CD4-positive, alpha-beta T cell treated with Interleukin-2 at 100 ng/mL for 4 hours (primary cell): Measurements from ENCODE around the gene NTM.
"Not testable (repeated sequence)": the region's sequence is repeated elsewhere in the genome, so short reads cannot be mapped to it uniquely, and the experiment has no call there.

ENCODE experiments used
- DNase-seq: peaks from one replicate; pipeline ENCODE4 v3.0.0-alpha.2; 2020; ENCODE audit warnings: low spot score

The NTM gene

GRCh38 chr11:132314911-132315455, 944.6 kb downstream of the NTM start:
- DNase-seq: no peak

- DNase-seq: no peak
Measured at GRCh38 chr11:132315696-132316095, 945.3 kb downstream of the NTM start.

GRCh38 chr11:132318421-132319157, 948.2 kb downstream of the NTM start:
- no peak for DNase-seq

- not testable (repeated sequence) for DNase-seq
Measured at GRCh38 chr11:132319419-132319818, 949.0 kb downstream of the NTM start.

- no peak for DNase-seq
Measured at GRCh38 chr11:132330515-132330914, 960.1 kb downstream of the NTM start.

GRCh38 chr11:132332521-132332920, 962.1 kb downstream of the NTM start:
- DNase-seq: no peak

- no peak for DNase-seq
Measured at GRCh38 chr11:132334769-132335280, 964.4 kb downstream of the NTM start.

- no peak for DNase-seq
Measured at GRCh38 chr11:132335311-132335710, 964.9 kb downstream of the NTM start.

GRCh38 chr11:132336781-132337535, 966.5 kb downstream of the NTM start:
- no peak for DNase-seq

- no peak for DNase-seq
Measured at GRCh38 chr11:132337819-132338416, 967.5 kb downstream of the NTM start.

- no peak for DNase-seq
Measured at GRCh38 chr11:132342408-132342807, 972.0 kb downstream of the NTM start.

- DNase-seq: no peak
Measured at GRCh38 chr11:132343445-132344175, 973.2 kb downstream of the NTM start.

- no peak for DNase-seq
Measured at GRCh38 chr11:132346558-132347148, 976.2 kb downstream of the NTM start.

GRCh38 chr11:132347156-132348090, 977.0 kb downstream of the NTM start:
- no peak for DNase-seq

- no peak for DNase-seq
Measured at GRCh38 chr11:132349811-132350733, 979.7 kb downstream of the NTM start.

- DNase-seq: no peak
Measured at GRCh38 chr11:132351050-132351449, 980.6 kb downstream of the NTM start.

- no peak for DNase-seq
Measured at GRCh38 chr11:132352497-132352896, 982.1 kb downstream of the NTM start.

- no peak for DNase-seq
Measured at GRCh38 chr11:132353255-132353654, 982.8 kb downstream of the NTM start.
